Liver (tissue), 9 donors: ENCODE data around the gene CDH4. TPM values are rescaled to one million over a fixed set of nuclear protein-coding genes. Genes with fewer than 3 reads are reported as not detected.

Source experiments
- DNase-seq: peaks from one replicate; pipeline ENCODE4 v3.0.0-alpha.2; 2017; ENCODE audit warnings: low spot score
- H3K27ac ChIP-seq, 2 donors: one replicate each; pipeline ENCODE4 v1.7.0; 2013; ENCODE audit warnings: inconsistent platforms in 2 of 2, low read length in 2 of 2, control low read depth in 1 of 2, low read depth in 1 of 2, mild to moderate bottlenecking in 1 of 2
- H3K27me3 ChIP-seq, 4 donors: one replicate each; pipeline versions ENCODE4 v1.6.1 to v1.7.0; 2013; ENCODE audit warnings: low read length in 3 of 4, inconsistent platforms in 1 of 4, mild to moderate bottlenecking in 1 of 4, moderate library complexity in 1 of 4; ENCODE audit not compliant: control insufficient read depth in 4 of 4, insufficient read depth in 4 of 4
- H3K36me3 ChIP-seq, 4 donors: one replicate each; pipeline versions ENCODE4 v1.6.1 to v1.7.0; 2013; ENCODE audit warnings: low read length in 3 of 4, mild to moderate bottlenecking in 3 of 4, low read depth in 1 of 4, moderate library complexity in 1 of 4; ENCODE audit not compliant: control insufficient read depth in 4 of 4, insufficient read depth in 3 of 4
- H3K4me1 ChIP-seq, 4 donors: one replicate each; pipeline versions ENCODE4 v1.6.1 to v1.7.0; 2013; ENCODE audit warnings: low read length in 3 of 4, mild to moderate bottlenecking in 3 of 4, moderate library complexity in 1 of 4; ENCODE audit not compliant: control insufficient read depth in 4 of 4, insufficient read depth in 4 of 4
- H3K4me3 ChIP-seq, 3 donors: one replicate each; pipeline versions ENCODE4 v1.6.1 to v1.7.0; 2013; ENCODE audit warnings: low read length in 3 of 3, control low read depth in 1 of 3, low read depth in 1 of 3, mild to moderate bottlenecking in 1 of 3
- H3K9ac ChIP-seq, 2 donors: one replicate each; pipeline ENCODE4 v1.7.0; 2013; ENCODE audit warnings: low read length in 2 of 2, mild to moderate bottlenecking in 2 of 2, moderate library complexity in 2 of 2, control low read depth in 1 of 2, low read depth in 1 of 2
- H3K9me3 ChIP-seq, 4 donors: one replicate each; pipeline versions ENCODE4 v1.6.1 to v1.7.0; 2013; ENCODE audit warnings: low read length in 3 of 4; ENCODE audit not compliant: control insufficient read depth in 4 of 4
- ATF3 ChIP-seq: IDR thresholded peaks from 2 replicates; pipeline ENCODE4 v1.6.1; 2016; ENCODE audit warnings: antibody characterized with exemption
- CTCF ChIP-seq: fragments of 150-350 bp; IDR thresholded peaks from 2 replicates; pipeline ENCODE4 v1.5.1; 2017; ENCODE audit warnings: improper control_type of control experiment, low read depth, low read length; ENCODE audit not compliant: missing input control
- EGR1 ChIP-seq, 2 donors: IDR thresholded peaks; 2 replicates each; pipeline ENCODE4 v1.6.1; 2016 to 2018; ENCODE audit warnings: antibody characterized with exemption in 2 of 2, low read depth in 2 of 2
- FOXA2 ChIP-seq: IDR thresholded peaks from 2 replicates; pipeline ENCODE4 v1.6.1; 2016; ENCODE audit warnings: antibody characterized with exemption
- HNF4A ChIP-seq, 2 donors: conservative IDR thresholded peaks; 2 replicates each; pipeline ENCODE4 v1.6.1; 2016; ENCODE audit warnings: antibody characterized with exemption in 2 of 2, mild to moderate bottlenecking in 2 of 2
- HNF4G ChIP-seq: IDR thresholded peaks from 2 replicates; pipeline ENCODE4 v1.6.1; 2016; ENCODE audit warnings: antibody characterized with exemption
- MAX ChIP-seq: IDR thresholded peaks from 2 replicates; pipeline ENCODE4 v1.6.1; 2016; ENCODE audit warnings: antibody characterized with exemption
- REST ChIP-seq: IDR thresholded peaks from 2 replicates; pipeline ENCODE4 v1.6.1; 2016; ENCODE audit warnings: antibody characterized with exemption, mild to moderate bottlenecking
- RXRA ChIP-seq, 2 donors: IDR thresholded peaks; 2 replicates each; pipeline ENCODE4 v1.6.1; 2017 to 2018; ENCODE audit warnings: antibody characterized with exemption in 2 of 2, mild to moderate bottlenecking in 1 of 2
- SP1 ChIP-seq: IDR thresholded peaks from 2 replicates; pipeline ENCODE4 v1.6.1; 2018; ENCODE audit warnings: antibody characterized with exemption, mild to moderate bottlenecking
- TAF1 ChIP-seq: conservative IDR thresholded peaks from 2 replicates; pipeline ENCODE4 v1.6.1; 2016; ENCODE audit warnings: antibody characterized with exemption, mild to moderate bottlenecking
- YY1 ChIP-seq: IDR thresholded peaks from 2 replicates; pipeline ENCODE4 v1.6.1; 2016; ENCODE audit warnings: antibody characterized with exemption, mild to moderate bottlenecking
- ZBTB33 ChIP-seq: IDR thresholded peaks from 2 replicates; pipeline ENCODE4 v1.6.1; 2016; ENCODE audit warnings: antibody characterized with exemption
- WGBS: extraction: QIAGEN DNeasy Blood & Tissue Kit; methylation state at CpG from one replicate; pipeline ENCODE4 v1.1.7; 2013; 5-methylcytosine and 5-hydroxymethylcytosine counted together
- polyA plus RNA-seq, 2 donors: library from polyadenylated mRNA; stranded (reverse) in 1 of 2; unstranded in 1 of 2; fragments of 200-250 nt in 1 of 2; fragments of >200 nt in 1 of 2; fragmentation: Nextera tagmentation in 1 of 2; extraction: Ambion mirVana in 1 of 2; gene quantifications; one replicate each; pipeline versions ENCODE4 v1.2.1 to v1.2.3, GENCODE V29; 2013 to 2015
- total RNA-seq, 2 donors: library from RNA; depleted of rRNA; stranded (reverse); fragments of >200 nt; gene quantifications; one replicate each; pipeline ENCODE4 v1.2.3, GENCODE V29; 2014
- donor health status: healthy.
- donor health status: healthy.
- donor health status: healthy.
- donor health status: healthy.
- donor health status: healthy.

Gene CDH4
- total and polyA plus RNA-seq, 4 donors, result 0.03 to 0.25 (median 0.19) TPM; not detected in 1

- H3K9me3 ChIP-seq, result no peaks in the 10 kb centered on the region
- no peaks in the 10 kb centered on the region for H3K36me3 ChIP-seq
- 64% methylated on average over 4 of the region's 4 CpGs for WGBS
- no peak for DNase-seq
- H3K27ac ChIP-seq, result no peak overlapping the region
- TF ChIP-seq YY1 (no peak), SP1 (no peak), HNF4G (no peak), RXRA (IDR thresholded peaks at IDR 0.05) (no peak), TAF1 (no peak), REST (no peak), ATF3 (no peak), HNF4A (conservative IDR thresholded peaks at IDR 0.05) (no peak), EGR1 (IDR thresholded peaks at IDR 0.05; ENCODE audit: low read depth in 2 of 2) (no peak), ZBTB33 (no peak), FOXA2 (no peak), MAX (no peak)
- no peak overlapping the region for H3K4me3 ChIP-seq
- H3K9ac ChIP-seq, result no peak overlapping the region
- H3K4me1 ChIP-seq, result no peaks in the 10 kb centered on the region
- H3K27me3 ChIP-seq, result no peaks in the 10 kb centered on the region
Observed at GRCh38 chr20:61848851-61849250, 596.8 kb downstream of the CDH4 start.

GRCh38 chr20:61849376-61849775 lies 597.3 kb downstream of the CDH4 start:
- no peak for TF ChIP-seq EGR1 (IDR thresholded peaks at IDR 0.05; ENCODE audit: low read depth in 2 of 2)
- no peak for TF ChIP-seq REST
- no peak for TF ChIP-seq CTCF
- TF ChIP-seq YY1, result no peak
- WGBS, result 68% methylated on average over 11 of the region's 11 CpGs
- no peaks in the 10 kb centered on the region for H3K4me1 ChIP-seq
- no peak overlapping the region for H3K27ac ChIP-seq
- no peaks in the 10 kb centered on the region for H3K27me3 ChIP-seq
- H3K4me3 ChIP-seq, result no peak overlapping the region
- no peak overlapping the region for H3K9ac ChIP-seq
- no peaks in the 10 kb centered on the region for H3K9me3 ChIP-seq
- H3K36me3 ChIP-seq, result no peaks in the 10 kb centered on the region
- no peak for DNase-seq
